ENCODE data around the gene ECI1. TPM values are rescaled to one million over a fixed set of nuclear protein-coding genes. Genes with fewer than 3 reads are reported as not detected.

ECI1 gene
- total RNA-seq, 2 donors from 2014 or later: 109 to 134 TPM

- Histone ChIP-seq H3K4me3 (no peak overlapping the region), H3K36me3 (no peaks in the 10 kb centered on the region), H3K4me1 (no peaks in the 10 kb centered on the region), H3K27ac (no peak overlapping the region), H3K27me3 (no peaks in the 10 kb centered on the region), H3K9me3 (no peaks in the 10 kb centered on the region), H3K9ac (ENCODE audit: low read depth in 2 of 2, low read length in 2 of 2) (no peak overlapping the region)
- intact Hi-C loops (cut with DNase I): no loop called here
- peak; percentile 38 for DNase-seq
- no peak for TF ChIP-seq CTCF (IDR thresholded peaks at IDR 0.05)
Measured at GRCh38 chr16:2296661-2297505, 45.5 kb upstream of the ECI1 start.

- H3K9ac ChIP-seq (ENCODE audit: low read depth in 2 of 2, low read length in 2 of 2): no peak overlapping the region
- no peak for TF ChIP-seq CTCF (IDR thresholded peaks at IDR 0.05)
- intact Hi-C loops (cut with DNase I): no loop called here
- no peaks in the 10 kb centered on the region for H3K9me3 ChIP-seq
- DNase-seq: no peak
- no peaks in the 10 kb centered on the region for H3K27me3 ChIP-seq
- no peak overlapping the region for H3K27ac ChIP-seq
- H3K36me3 ChIP-seq: no peaks in the 10 kb centered on the region
- H3K4me3 ChIP-seq: no peak overlapping the region
- H3K4me1 ChIP-seq: no peaks in the 10 kb centered on the region
Measured at GRCh38 chr16:2295056-2295798, 43.8 kb upstream of the ECI1 start.

- no peaks in the 10 kb centered on the region for H3K9me3 ChIP-seq
- no peak overlapping the region for H3K4me3 ChIP-seq
- no peaks in the 10 kb centered on the region for H3K27me3 ChIP-seq
- DNase-seq: no peak
- no peaks in the 10 kb centered on the region for H3K4me1 ChIP-seq
- no peaks in the 10 kb centered on the region for H3K36me3 ChIP-seq
- intact Hi-C loops (cut with DNase I): no loop called here
- no peak overlapping the region for H3K9ac ChIP-seq (ENCODE audit: low read depth in 2 of 2, low read length in 2 of 2)
- TF ChIP-seq CTCF (IDR thresholded peaks at IDR 0.05): no peak
- no peak overlapping the region for H3K27ac ChIP-seq
Measured at GRCh38 chr16:2292221-2292620, 40.8 kb upstream of the ECI1 start.

GRCh38 chr16:2289282-2289681 is 37.9 kb upstream of the ECI1 start:
- intact Hi-C loops (cut with DNase I): no loop called here
- no peak for TF ChIP-seq CTCF (IDR thresholded peaks at IDR 0.05)
- H3K4me1 ChIP-seq: no peaks in the 10 kb centered on the region
- no peaks in the 10 kb centered on the region for H3K9me3 ChIP-seq
- H3K27ac ChIP-seq: no peak overlapping the region
- no peak overlapping the region for H3K4me3 ChIP-seq
- no peak overlapping the region for H3K9ac ChIP-seq (ENCODE audit: low read depth in 2 of 2, low read length in 2 of 2)
- no peaks in the 10 kb centered on the region for H3K27me3 ChIP-seq
- no peak for DNase-seq
- no peaks in the 10 kb centered on the region for H3K36me3 ChIP-seq

- Histone ChIP-seq H3K4me3 (no peak overlapping the region), H3K27ac (no peak overlapping the region), H3K4me1 (no peaks in the 10 kb centered on the region), H3K36me3 (no peaks in the 10 kb centered on the region), H3K27me3 (no peaks in the 10 kb centered on the region), H3K9me3 (no peaks in the 10 kb centered on the region), H3K9ac (ENCODE audit: low read depth in 2 of 2, low read length in 2 of 2) (no peak overlapping the region)
- intact Hi-C loops (cut with DNase I): no loop called here
- no peak for DNase-seq
- no peak for TF ChIP-seq CTCF (IDR thresholded peaks at IDR 0.05)
Measured at GRCh38 chr16:2288726-2289125, 37.3 kb upstream of the ECI1 start.
